AML-193 (cell line): Measurements from ENCODE around the gene ZNF567.

Experiments used
- DNase-seq, 2 experiments: peaks; one replicate each; lab custom pipeline; 2025; lab: John Stamatoyannopoulos, UW

ZNF567 gene

DNA sequence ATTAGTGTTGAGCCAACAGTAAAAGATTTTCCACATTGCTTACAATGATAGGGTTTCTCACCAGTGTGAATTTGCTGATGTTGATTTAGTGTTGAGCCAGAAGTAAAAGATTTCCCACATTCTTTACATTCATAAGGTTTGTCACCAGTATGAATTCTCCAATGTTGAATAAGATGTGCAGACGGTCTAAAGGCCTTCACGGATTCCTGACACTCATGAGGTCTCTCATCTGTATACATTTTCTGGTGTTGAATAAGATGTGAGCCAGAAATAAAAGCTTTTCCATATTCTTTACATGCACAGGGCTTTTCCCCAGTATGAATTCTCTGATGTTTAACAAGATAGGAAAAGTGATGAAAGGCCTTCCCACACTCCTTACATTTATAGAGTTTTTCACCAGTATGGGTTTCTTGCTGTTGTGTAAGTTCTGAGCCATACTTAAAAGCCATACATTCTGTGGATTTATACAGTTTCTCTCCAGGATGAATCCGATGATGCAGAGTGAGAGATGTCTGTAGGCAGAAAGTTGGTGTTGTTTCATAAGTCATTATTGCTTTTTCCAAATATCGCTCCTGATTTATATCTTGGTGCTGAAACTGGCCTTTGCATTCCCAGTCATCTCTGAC lies 62.8 kb downstream of the ZNF567 start:
- DNase-seq = no peak
